ENCODE results near the gene SMPX. TPM values are rescaled to one million over a fixed set of nuclear protein-coding genes. Genes with fewer than 3 reads are reported as not detected.

Gene SMPX
- total and polyA plus RNA-seq, 2 of the 4 experiments (the other 2 are of a cell fraction) = not detected

GRCh38 chrX:21734175-21734574, 23.7 kb downstream of the SMPX start:
- H3K4me1 ChIP-seq (ENCODE audit: control insufficient read depth, insufficient read depth, low read length) = no peaks in the 10 kb centered on the region
- no peaks in the 10 kb centered on the region for H3K9me3 ChIP-seq (ENCODE audit: control insufficient read depth, insufficient read depth, low read length)
- intact Hi-C loops (cut with micrococcal nuclease) = no loop called here
- no peak overlapping the region for H2AK9ac ChIP-seq (replicated peaks; ENCODE audit: low read depth, low read length, poor library complexity)
- H3K9ac ChIP-seq (ENCODE audit: low read depth, low read length) = no peak overlapping the region
- ATAC-seq (ENCODE audit: low read depth) = no peak
- no peak for DNase-seq
- no peak overlapping the region for H2AK5ac ChIP-seq (ENCODE audit: low read depth, low read length)
- no peak for TF ChIP-seq RCOR1 (IDR thresholded peaks at IDR 0.05; ENCODE audit: insufficient replicate concordance, low read length)
- TF ChIP-seq RFX5 (IDR thresholded peaks at IDR 0.05; ENCODE audit: low read depth, low read length) = no peak
- no peak for TF ChIP-seq CHD1 (IDR thresholded peaks at IDR 0.05; ENCODE audit: low read depth, low read length)
- TF ChIP-seq BHLHE40 (IDR thresholded peaks at IDR 0.05; ENCODE audit: low read depth, low read length) = no peak
- no peak for TF ChIP-seq NFE2L2 (IDR thresholded peaks at IDR 0.05; ENCODE audit: low read depth, low read length)
- H4K20me1 ChIP-seq (ENCODE audit: insufficient read depth, low read length) = no peaks in the 10 kb centered on the region
- no peak overlapping the region for H2BK20ac ChIP-seq (ENCODE audit: low read depth, low read length)
- dilution Hi-C loops (cut with HindIII; ENCODE audit: low sequenced_read_pairs, unreplicated experiment) = no loop called here
- no peak overlapping the region for H3K14ac ChIP-seq (replicated peaks; ENCODE audit: low read depth, low read length)
- no peak overlapping the region for H4K8ac ChIP-seq (ENCODE audit: low read depth in 2 of 2, low read length in 2 of 2)
- H3K56ac ChIP-seq (ENCODE audit: extremely low read depth, insufficient read depth, low read length) = no peak overlapping the region
- H3K4me3 ChIP-seq (ENCODE audit: insufficient read depth, low read depth, low read length) = no peak overlapping the region
- H2AFZ ChIP-seq (replicated peaks; ENCODE audit: low read length, poor library complexity) = no peak overlapping the region
- H2BK5ac ChIP-seq (ENCODE audit: low read depth, low read length, poor library complexity, severe bottlenecking) = no peak overlapping the region
- POLR2A ChIA-PET (ENCODE audit: unreplicated experiment) = no interaction called here
- H3K18ac ChIP-seq (ENCODE audit: low read depth, low read length) = no peak overlapping the region
- H3K9me1 ChIP-seq (ENCODE audit: insufficient read depth, low read length) = no peaks in the 10 kb centered on the region
- no peak overlapping the region for H2BK120ac ChIP-seq (ENCODE audit: low read depth, low read length)
- H3K27me3 ChIP-seq (ENCODE audit: control insufficient read depth, insufficient read depth, low read length) = peaks cover 3% of the 10 kb centered on the region; the same call in 1 of the 2 replicates
- no peak overlapping the region for H4K5ac ChIP-seq (ENCODE audit: low read depth, low read length)
- H3K79me1 ChIP-seq (ENCODE audit: low read depth in 1 of 2, low read length in 2 of 2) = no peaks in the 10 kb centered on the region
- no peaks in the 10 kb centered on the region for H3K36me3 ChIP-seq (ENCODE audit: control insufficient read depth, insufficient read depth, low read length)
- in situ Hi-C loops (cut with MboI; ENCODE audit: low sequenced_read_pairs) = loop anchor here (10.0 to 25.0 kb wide), 2 partner anchors 1199 to 1472 kb away; partner anchors contain the start of gene RPS6KA3
- H4K91ac ChIP-seq (ENCODE audit: insufficient read depth, low read depth, low read length) = no peak overlapping the region
- H3K27ac ChIP-seq (ENCODE audit: insufficient read depth, low read length) = no peak overlapping the region
- no peak overlapping the region for H3K4ac ChIP-seq (ENCODE audit: low read depth, low read length)
- no TSS peak for BruUV-seq (replicated peaks)
- H3K4me2 ChIP-seq (ENCODE audit: low read depth, low read length) = no peak overlapping the region
- CTCF ChIA-PET = no interaction called here
- 35% methylated on average over 2 of the region's 2 CpGs; no CpG with 5 or more reads in 1 of the 2 experiments for WGBS, 2 experiments (ENCODE audit: extremely low coverage in 2 of 2, insufficient read length in 1 of 2)
- H3K23ac ChIP-seq (ENCODE audit: low read depth, low read length) = no peak overlapping the region
- no peak overlapping the region for H2BK15ac ChIP-seq (ENCODE audit: low read depth, low read length)
